ENCODE results near the gene CAMTA1. TPM values are rescaled to one million over a fixed set of nuclear protein-coding genes. Genes with fewer than 3 reads are reported as not detected.

Gene CAMTA1
- total and polyA plus RNA-seq, 9 of the 15 experiments (the other 6 are each of a cell fraction or from before 2014, with no cell fraction given): 43.9 to 161 (median 65.9) TPM

- Histone ChIP-seq H2AFZ (ENCODE audit: low read depth, low read length) (no peak overlapping the region), H3K9me3 (replicated peaks; ENCODE audit: control insufficient read depth, insufficient read depth, low read depth, low read length) (no peaks in the 10 kb centered on the region), H4K20me1 (replicated peaks; ENCODE audit: control insufficient read depth, insufficient read depth, low read length) (peaks cover 9% of the 10 kb centered on the region; the same call in 1 of the 2 replicates), H3K4me1 (replicated peaks in 1 of 2; ENCODE audit: control insufficient read depth in 2 of 2, insufficient read depth in 2 of 2, low read length in 2 of 2) (no peaks in the 10 kb centered on the region), H3K79me2 (ENCODE audit: control insufficient read depth, insufficient read depth, low read length) (no peaks in the 10 kb centered on the region), H3K4me2 (ENCODE audit: insufficient read depth, low read length) (no peak overlapping the region), H3K27me3 (ENCODE audit: control insufficient read depth in 2 of 2, insufficient read depth in 2 of 2, low read length in 2 of 2) (peaks cover 32 to 58% of the 10 kb centered on the region in 2 experiments), H3K4me3 (no peak overlapping the region), H3K36me3 (ENCODE audit: control insufficient read depth, insufficient read depth, low read length) (no peaks in the 10 kb centered on the region), H3K9me1 (ENCODE audit: control insufficient read depth, insufficient read depth, low read length) (no peaks in the 10 kb centered on the region), H3K27ac (ENCODE audit: extremely low read depth, low read depth, low read length) (no peak overlapping the region), H3K9ac (ENCODE audit: insufficient read depth in 1 of 2, low read depth in 2 of 2, low read length in 2 of 2) (no peak overlapping the region)
- intact Hi-C loops (cut with micrococcal nuclease): no loop called here
- FAIRE-seq (no peak), DNase-seq (ENCODE audit: extremely low read depth in 1 of 4, low spot score in 3 of 4) (no peak), ATAC-seq (no peak)
- POLR2A ChIA-PET: no interaction called here
- WGBS (ENCODE audit: insufficient coverage, low coverage, missing lambda C conversion rate): 1% methylated on average over 6 of the region's 6 CpGs
- CTCF ChIA-PET (ENCODE audit: low intra/inter-chr PET ratio): no interaction called here
- in situ Hi-C loops (cut with MboI): no loop called here
- no TSS peak for BruUV-seq (replicated peaks)
- no peak for TF ChIP-seq ZBTB11 (CRISPR knock-in tag; IDR thresholded peaks at IDR 0.05)
- TF ChIP-seq ZBTB40 (IDR thresholded peaks at IDR 0.05): no peak
- no peak for TF ChIP-seq ZBTB40 (CRISPR knock-in tag; IDR thresholded peaks at IDR 0.05)
- no peak for TF ChIP-seq ZNF253 (CRISPR knock-in tag; conservative IDR thresholded peaks at IDR 0.05)
- no peak for TF ChIP-seq ESRRA (IDR thresholded peaks at IDR 0.05; ENCODE audit: borderline replicate concordance, low read depth)
- TF ChIP-seq SREBF2 (CRISPR knock-in tag; IDR thresholded peaks at IDR 0.05): no peak
- TF ChIP-seq ZNF174 (CRISPR knock-in tag; IDR thresholded peaks at IDR 0.05): no peak
- no peak for TF ChIP-seq ZNF668 (CRISPR knock-in tag; IDR thresholded peaks at IDR 0.05)
- TF ChIP-seq NBN (IDR thresholded peaks at IDR 0.05; ENCODE audit: low read depth): no peak
- no peak for TF ChIP-seq ADNP (tag; IDR thresholded peaks at IDR 0.05)
Observed at GRCh38 chr1:7236844-7237515, 451.7 kb downstream of the CAMTA1 start.
